ENCODE measurements around the gene MINK1. TPM values are rescaled to one million over a fixed set of nuclear protein-coding genes. Genes with fewer than 3 reads are reported as not detected.

MINK1 gene
- polyA plus RNA-seq, 2 of the 4 experiments (the other 2 are of a cell fraction) = 41.3 to 66.9 TPM

GRCh38 chr17:4900231-4901107 lies 67.3 kb downstream of the MINK1 start:
- H3K4me2 ChIP-seq = no peak overlapping the region
- 0 out of 3 replicates have a peak, but pooled peaks cover 5% of the 10 kb centered on the region for H3K4me1 ChIP-seq
- H3K4me3 ChIP-seq = no peak overlapping the region
- POLR2A ChIA-PET = interaction anchor here (1.5 to 1.9 kb wide), 2 partner anchors 104 to 110 kb away, joined by 4 to 6 read pairs; partner anchors contain the start of gene PSMB6
- ATAC-seq (no peak), DNase-seq (ENCODE audit: low read depth in 1 of 2, low spot score in 1 of 2) (no peak), FAIRE-seq (no peak)
- TF ChIP-seq FOSL2 (IDR thresholded peaks at IDR 0.05) (no peak), FOSL2 (CRISPR knock-in tag; IDR thresholded peaks at IDR 0.05) (no peak), RCOR1 (IDR thresholded peaks at IDR 0.05; ENCODE audit: low read depth, low read length) (no peak), KDM1A (IDR thresholded peaks at IDR 0.05; ENCODE audit: low read depth) (no peak), ZFP36 (IDR thresholded peaks at IDR 0.05; ENCODE audit: borderline replicate concordance, partially characterized antibody) (no peak), RARB (CRISPR knock-in tag; IDR thresholded peaks at IDR 0.05) (no peak), NR3C1 (IDR thresholded peaks at IDR 0.05) (no peak), RFX5 (IDR thresholded peaks at IDR 0.05) (no peak), MAX (IDR thresholded peaks at IDR 0.05) (no peak), USF2 (IDR thresholded peaks at IDR 0.05) (no peak), RNF2 (IDR thresholded peaks at IDR 0.05; ENCODE audit: borderline replicate concordance, low read depth) (no peak), HMGXB4 (CRISPR knock-in tag; IDR thresholded peaks at IDR 0.05; ENCODE audit: borderline replicate concordance) (no peak)
- no peak overlapping the region for H3K27ac ChIP-seq
- no peaks in the 10 kb centered on the region for H3K9me3 ChIP-seq
- 90% methylated on average over 64 of the region's 65 CpGs for WGBS (ENCODE audit: missing lambda C conversion rate)
- CTCF ChIA-PET = interaction anchor here (0.6 to 8.2 kb wide), 15 partner anchors 9 to 333 kb away, joined by 3 to 83 read pairs (median 5); partner anchors contain the start of genes ARRB2, GLTPD2, RNF167 and SLC25A11

GRCh38 chr17:4901108-4901647 lies 68.0 kb downstream of the MINK1 start:
- 0 out of 3 replicates have a peak, but pooled peaks cover 5% of the 10 kb centered on the region for H3K4me1 ChIP-seq
- no peak for FAIRE-seq
- TF ChIP-seq SMC3 (IDR thresholded peaks at IDR 0.05) (no peak), ZNF302 (CRISPR knock-in tag; IDR thresholded peaks at IDR 0.05) (no peak), BHLHE40 (IDR thresholded peaks at IDR 0.05; ENCODE audit: low read depth, low read length) (no peak), JUNB (IDR thresholded peaks at IDR 0.05) (no peak), HDAC2 (IDR thresholded peaks at IDR 0.05) (no peak), SREBF2 (IDR thresholded peaks at IDR 0.05) (no peak), ZFP36 (IDR thresholded peaks at IDR 0.05; ENCODE audit: borderline replicate concordance, partially characterized antibody) (no peak), CBX8 (IDR thresholded peaks at IDR 0.05) (no peak), EHF (CRISPR knock-in tag; IDR thresholded peaks at IDR 0.05) (no peak), RARB (CRISPR knock-in tag; IDR thresholded peaks at IDR 0.05) (no peak)
- WGBS (ENCODE audit: missing lambda C conversion rate) = 94% methylated on average over 37 of the region's 37 CpGs
- DNase-seq (ENCODE audit: low read depth in 1 of 2, low spot score in 1 of 2) = no peak
- ChIA-PET POLR2A (interaction anchor here (1.9 kb wide), 1 partner anchor 111 kb away, joined by 6 read pairs; no protein-coding TSS in a partner anchor), CTCF (interaction anchor here (0.6 to 8.2 kb wide), 17 partner anchors 8 to 335 kb away, joined by 3 to 83 read pairs (median 9); partner anchors contain the start of genes ARRB2, CAMTA2, RNF167 and SLC25A11)
- no peaks in the 10 kb centered on the region for H3K9me3 ChIP-seq
- ATAC-seq = no peak
- H3K27ac ChIP-seq = no peak overlapping the region
- H3K4me3 ChIP-seq = no peak overlapping the region
- no peak overlapping the region for H3K4me2 ChIP-seq

Data from A549 (cell line).